ENCODE results near the gene SORCS1.

DNA sequence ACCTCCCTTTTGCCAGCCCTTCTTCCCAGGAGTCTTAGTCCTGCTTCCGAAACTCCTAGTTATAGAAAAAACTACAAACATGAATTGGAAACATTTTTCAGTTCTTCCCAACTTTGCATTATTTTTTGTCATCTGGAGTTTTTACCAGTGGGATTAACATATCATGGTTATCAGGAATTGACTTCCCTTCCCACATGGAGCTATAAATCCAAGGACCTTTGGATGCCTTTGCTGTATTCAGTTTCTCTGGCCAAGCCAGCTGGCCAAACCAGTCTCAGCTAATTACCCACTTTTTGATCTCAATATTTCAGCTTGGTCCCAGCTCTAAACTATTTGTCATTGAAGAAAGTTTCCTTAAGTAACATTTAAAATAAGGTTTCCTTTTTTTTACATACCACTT, 570.6 kb downstream of the SORCS1 start:
- TF ChIP-seq ZNF331 (CRISPR knock-in tag; IDR thresholded peaks at IDR 0.05; ENCODE audit: low read depth) (no peak), CTCF (conservative IDR thresholded peaks at IDR 0.05; ENCODE audit: low read depth in 2 of 2) (no peak), REST (IDR thresholded peaks at IDR 0.05; ENCODE audit: unreplicated experiment) (no peak), EZH2 (IDR thresholded peaks at IDR 0.05; ENCODE audit: low read depth, unreplicated experiment) (no peak), POLR2AphosphoS5 (IDR thresholded peaks at IDR 0.05; ENCODE audit: low read depth) (no peak), JUNB (IDR thresholded peaks at IDR 0.05; ENCODE audit: unreplicated experiment) (no peak), EZH2phosphoT487 (IDR thresholded peaks at IDR 0.05; ENCODE audit: unreplicated experiment) (no peak), CREB1 (CRISPR knock-in tag; IDR thresholded peaks at IDR 0.05; ENCODE audit: low read depth) (no peak), ETS1 (IDR thresholded peaks at IDR 0.05) (no peak), NANOG (IDR thresholded peaks at IDR 0.05; ENCODE audit: borderline replicate concordance) (no peak), ZNF114 (CRISPR knock-in tag; IDR thresholded peaks at IDR 0.05) (no peak), STAT1 (IDR thresholded peaks at IDR 0.05; ENCODE audit: unreplicated experiment) (no peak), ZNF462 (CRISPR knock-in tag; IDR thresholded peaks at IDR 0.05) (no peak)

All from GM23338 (cell line).